CD4-positive, alpha-beta T cell treated with Interleukin-15 for 4 hours (primary cell): ENCODE data around the gene DAW1.
A peak's percentile ranks its signal among the peaks of the same experiment; 100 is the strongest.
"Not testable (repeated sequence)": the region's sequence is repeated elsewhere in the genome, so short reads cannot be mapped to it uniquely, and the experiment has no call there.

Experiments
- DNase-seq: peaks from one replicate; pipeline ENCODE4 v3.0.0-alpha.2; 2020; ENCODE audit warnings: low spot score

The DAW1 gene

GRCh38 chr2:227871375-227871791 is at the start of gene DAW1:
Gene DAW1 (plus strand): TSS chr2:227871631. CDS start chr2:227871690, 59 bp downstream.
- peak; percentile 53 for DNase-seq

- no peak for DNase-seq
Measured at GRCh38 chr2:227822416-227823003, 48.9 kb upstream of the DAW1 start.

DNA sequence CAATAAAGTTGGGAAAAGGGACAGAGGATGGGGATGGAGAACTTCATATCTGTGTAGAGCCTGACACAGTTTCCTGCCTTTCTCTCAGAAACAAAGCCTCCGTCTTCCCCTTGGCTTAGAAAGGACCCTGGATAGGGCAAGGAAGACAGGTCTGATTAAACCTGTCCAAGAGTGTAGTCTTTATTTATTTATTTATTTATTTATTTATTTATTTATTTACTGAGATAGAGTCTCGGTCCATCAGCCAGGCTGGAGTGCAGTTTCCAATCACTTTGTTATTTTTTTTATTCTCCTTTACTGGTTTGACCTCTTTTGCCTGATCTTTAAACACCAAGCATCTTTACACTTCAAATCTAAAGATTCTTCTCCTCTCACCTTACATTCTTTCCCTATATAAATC is 47.5 kb upstream of the DAW1 start:
- DNase-seq, result no peak

DNA sequence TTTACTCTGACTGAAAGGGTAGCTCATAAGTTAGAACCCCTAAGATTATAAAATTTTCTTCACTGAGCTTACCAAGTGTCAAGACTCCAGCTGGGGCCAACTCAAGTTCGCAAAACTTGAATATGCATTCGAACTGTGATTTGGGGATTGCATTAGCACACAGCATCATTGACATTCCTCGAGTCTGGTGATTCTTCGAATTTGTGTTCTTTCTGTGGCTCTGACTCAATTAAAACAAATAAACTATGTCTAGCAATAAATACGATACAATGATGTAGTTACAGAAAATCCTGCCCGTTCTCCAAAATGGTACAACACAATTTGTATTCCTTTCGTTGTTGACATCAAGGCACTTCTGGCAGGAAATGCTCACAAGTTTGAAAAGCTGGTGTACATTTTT is 46.7 kb upstream of the DAW1 start:
- no peak for DNase-seq

DNA sequence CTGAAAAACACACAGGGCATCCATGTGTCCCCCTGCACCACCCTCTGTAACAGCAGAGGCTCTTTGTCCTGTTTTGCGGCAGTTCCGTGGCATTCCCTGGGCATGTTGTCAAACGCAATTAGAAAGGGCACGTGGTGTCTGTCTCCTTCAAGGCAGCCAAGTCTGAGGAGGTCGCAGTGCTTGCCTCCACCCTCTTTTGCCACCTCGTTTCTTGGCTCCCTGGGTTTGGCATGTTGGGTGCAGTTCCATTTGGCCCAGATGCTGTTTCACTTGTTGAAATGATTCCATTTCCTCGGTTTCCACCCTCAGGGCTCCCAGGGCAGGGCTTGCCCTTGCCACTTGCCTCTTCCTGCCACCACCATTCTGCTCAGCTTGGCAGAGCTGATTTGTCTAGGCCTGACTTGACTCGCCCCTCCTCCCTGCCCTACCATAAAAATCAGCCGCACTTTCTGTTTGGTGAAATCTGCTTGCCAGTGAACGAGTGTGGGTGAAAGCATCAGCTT is 45.4 kb upstream of the DAW1 start:
- DNase-seq, result peak; percentile 35

DNA sequence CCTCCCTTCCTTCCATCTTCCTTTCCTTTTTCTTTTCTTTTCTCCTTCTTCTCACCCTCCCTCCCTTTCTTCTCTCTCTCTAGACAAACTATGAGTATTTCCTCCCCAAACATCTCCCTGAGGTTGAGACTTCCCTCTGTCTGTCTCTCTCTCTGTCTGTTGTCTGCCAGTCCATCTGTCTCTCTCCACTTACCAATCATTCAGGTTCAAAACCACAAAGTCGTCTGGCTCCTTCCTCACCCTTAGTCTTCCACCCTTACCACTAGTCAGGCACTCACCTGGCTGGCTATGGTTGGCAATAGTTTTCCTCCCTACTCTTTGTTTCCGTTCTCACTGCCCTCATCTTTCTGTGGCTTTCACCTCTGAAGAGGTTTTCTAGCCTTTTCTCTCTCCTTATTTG is 44.9 kb upstream of the DAW1 start:
- no peak for DNase-seq

GRCh38 chr2:227827143-227827542 is 44.3 kb upstream of the DAW1 start:
- DNase-seq, result no peak

DNA sequence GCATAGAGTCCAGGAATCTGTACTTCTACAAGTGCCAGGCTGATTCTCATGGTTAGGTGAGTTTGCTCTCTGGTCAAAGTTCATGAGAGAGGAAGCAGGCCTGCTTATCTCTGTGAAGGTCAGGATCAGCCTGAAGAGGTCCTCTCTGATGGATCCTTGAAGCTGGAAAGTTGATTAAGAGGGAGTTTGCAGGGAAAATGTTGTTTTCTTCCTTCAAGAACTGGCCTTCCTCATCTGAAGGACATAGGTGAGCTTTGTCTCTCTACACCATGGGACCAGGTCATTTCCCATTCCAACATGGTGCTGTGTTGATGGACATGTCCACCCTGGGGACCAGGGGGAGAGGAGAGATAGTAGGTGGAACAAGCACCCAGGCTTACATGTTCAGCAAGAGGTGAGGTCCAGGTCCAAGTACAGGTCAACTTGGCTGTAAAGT is 42.9 kb upstream of the DAW1 start:
- no peak for DNase-seq

DNA sequence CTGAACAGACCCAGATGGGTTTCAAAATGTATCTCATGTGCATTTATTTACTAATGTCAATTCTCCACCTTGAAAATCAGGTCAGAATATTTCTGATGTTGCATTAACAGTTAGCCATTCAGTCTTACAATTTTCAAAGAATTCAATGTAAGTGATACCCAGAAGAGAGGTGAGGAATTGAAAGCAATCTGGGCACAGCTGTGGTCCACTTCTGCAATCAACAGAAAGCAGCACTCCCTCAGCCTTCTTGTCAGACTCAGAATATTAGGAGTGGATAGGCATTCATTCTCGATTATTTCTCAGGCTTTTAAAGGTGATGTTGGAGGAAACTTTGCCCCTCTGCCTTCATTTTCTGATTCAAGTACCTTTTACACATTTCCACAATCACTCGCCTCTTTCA is 42.1 kb upstream of the DAW1 start:
- no peak for DNase-seq

- DNase-seq, result no peak
Measured at GRCh38 chr2:227834423-227834822, 37.0 kb upstream of the DAW1 start.

DNA sequence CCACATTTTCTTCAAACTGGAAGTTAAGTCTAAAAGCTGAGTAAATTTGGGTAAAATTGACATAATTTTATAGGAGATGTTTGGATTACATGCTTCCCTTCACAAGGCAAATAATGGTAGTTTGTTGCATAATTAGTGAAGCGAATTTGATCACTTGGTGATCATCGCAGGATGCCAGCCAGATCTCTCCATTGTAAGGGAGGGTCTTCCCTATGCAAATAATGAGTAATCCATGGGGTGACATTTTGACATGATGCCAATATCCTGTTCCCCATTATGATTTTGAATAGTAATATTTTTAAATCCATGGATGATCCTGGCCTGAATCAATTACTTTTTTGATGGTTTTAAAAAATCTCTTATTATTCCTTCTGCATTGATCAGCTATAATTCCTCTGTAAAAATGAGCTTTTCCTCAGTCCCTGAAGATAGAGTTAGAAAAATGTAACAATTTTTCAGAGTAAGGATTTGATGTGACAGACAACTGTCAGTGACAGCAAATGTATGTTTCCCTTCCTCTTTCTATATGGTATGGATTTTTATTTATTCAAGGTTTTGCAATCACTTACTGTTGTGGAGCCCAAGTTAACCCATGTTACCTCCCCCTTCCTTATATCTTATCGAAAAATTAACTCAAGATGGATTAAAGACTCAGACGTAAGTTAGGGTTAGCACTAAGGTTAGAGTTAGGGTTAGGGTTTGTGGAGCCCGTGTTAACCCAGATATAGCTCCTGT is 36.3 kb upstream of the DAW1 start:
- DNase-seq, result no peak

- not testable (repeated sequence) for DNase-seq
Measured at GRCh38 chr2:227839339-227840129, 31.9 kb upstream of the DAW1 start.

- DNase-seq, result no peak
Measured at GRCh38 chr2:227846831-227847230, 24.6 kb upstream of the DAW1 start.

- DNase-seq, result no peak
Measured at GRCh38 chr2:227848146-227848545, 23.3 kb upstream of the DAW1 start.

GRCh38 chr2:227848586-227848985 is 22.8 kb upstream of the DAW1 start:
- peak; percentile 45 for DNase-seq

DNA sequence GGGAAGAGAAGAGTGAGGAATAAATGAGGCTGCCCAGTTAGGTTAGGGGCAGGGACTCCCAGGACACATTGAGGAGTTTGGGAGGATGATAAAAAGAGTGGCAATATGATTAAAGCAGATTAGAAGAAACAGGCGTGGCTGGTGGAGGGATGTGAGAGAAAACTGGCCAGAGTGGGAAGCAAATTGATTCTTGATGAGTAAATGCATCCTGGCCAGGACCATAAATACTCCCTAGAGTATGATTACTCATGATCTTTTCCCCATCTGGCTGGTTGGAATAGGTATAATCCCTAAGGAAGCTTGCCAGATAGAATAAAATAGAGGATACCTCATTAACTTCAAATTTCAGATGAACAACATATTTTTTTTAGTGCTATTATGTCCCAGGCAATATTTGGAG is 21.5 kb upstream of the DAW1 start:
- no peak for DNase-seq

DNA sequence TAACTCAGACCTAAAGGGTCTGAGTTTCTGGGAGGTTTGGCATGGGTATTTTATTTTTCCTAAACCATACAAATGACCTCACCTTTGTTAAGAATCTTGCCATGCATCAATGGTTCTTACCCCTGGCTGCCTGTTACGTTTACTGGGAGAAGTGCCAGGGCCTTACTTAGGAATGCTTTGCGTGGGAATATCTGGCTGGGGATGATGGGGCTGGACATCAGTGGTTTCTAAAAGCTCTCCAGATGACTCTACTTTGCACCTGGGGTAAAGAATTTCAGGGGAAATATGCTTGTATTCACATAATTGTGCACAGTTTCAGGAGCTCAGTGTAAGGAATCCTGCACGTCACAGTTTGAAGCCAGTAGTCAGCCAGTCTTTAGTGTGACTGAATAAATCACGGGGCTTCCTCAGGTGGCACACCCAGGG is 18.2 kb upstream of the DAW1 start:
- DNase-seq, result no peak

- no peak for DNase-seq
Measured at GRCh38 chr2:227853765-227854271, 17.6 kb upstream of the DAW1 start.

GRCh38 chr2:227855440-227855839 is 16.0 kb upstream of the DAW1 start:
- no peak for DNase-seq

DNA sequence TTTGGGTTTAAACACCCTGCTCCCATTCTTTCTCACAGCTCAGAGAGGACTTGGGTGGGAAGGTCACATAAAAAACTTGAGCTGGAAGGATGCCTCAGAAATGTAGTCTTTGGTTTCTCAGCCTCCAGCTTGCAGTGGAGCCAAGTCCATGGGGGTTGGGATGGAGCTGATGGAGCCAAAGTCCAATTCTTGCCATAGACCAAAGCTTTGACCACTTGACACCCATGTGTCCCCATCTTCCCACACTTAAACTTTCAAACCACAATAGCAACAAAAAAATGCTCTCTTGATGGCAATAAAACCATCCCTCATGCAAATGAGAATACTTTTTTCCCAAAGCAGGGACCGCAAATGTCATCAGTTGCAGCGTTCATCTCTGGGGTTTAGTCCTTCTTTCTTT is 14.7 kb upstream of the DAW1 start:
- no peak for DNase-seq

GRCh38 chr2:227860221-227860641 is 11.2 kb upstream of the DAW1 start:
- DNase-seq, result no peak

- DNase-seq, result no peak
Measured at GRCh38 chr2:227861011-227861410, 10.4 kb upstream of the DAW1 start.
